Measurements from ENCODE around the gene F8.

F8 gene

GRCh38 chrX:155022585-155022984, at the start of gene F8:
TSS of gene F8 (minus strand) at chrX:155022723. CDS start at chrX:155022552, 171 bp downstream.
- FAIRE-seq: no peak

GRCh38 chrX:155071694-155072280, 49.3 kb upstream of the F8 start:
- no peak for FAIRE-seq

- no peak for FAIRE-seq
Measured at GRCh38 chrX:155070975-155071693, 48.6 kb upstream of the F8 start, which contains the start of the genes BRCC3, CMC4 and MTCP1. TSS of gene BRCC3 (plus strand) at chrX:155071508. CDS start at chrX:155071528, 20 bp downstream. TSS of gene CMC4 (minus strand) at chrX:155071136. CDS start at chrX:155064023, 7,113 bp downstream. TSS of gene MTCP1 (minus strand) at chrX:155071136. CDS start at chrX:155066010, 5,126 bp downstream.

- FAIRE-seq: no peak
Measured at GRCh38 chrX:155070663-155070974, 48.1 kb upstream of the F8 start.

- no peak for FAIRE-seq
Measured at GRCh38 chrX:155070038-155070437, 47.5 kb upstream of the F8 start.

GRCh38 chrX:155069414-155069813, 46.9 kb upstream of the F8 start:
- no peak for FAIRE-seq

GRCh38 chrX:155068165-155068564, 45.6 kb upstream of the F8 start:
- FAIRE-seq: no peak

- FAIRE-seq: no peak
Measured at GRCh38 chrX:155065035-155065734, 42.7 kb upstream of the F8 start.

- no peak for FAIRE-seq
Measured at GRCh38 chrX:155061760-155062159, 39.2 kb upstream of the F8 start.

GRCh38 chrX:155056877-155057792, 34.6 kb upstream of the F8 start:
- peak; percentile 68 for FAIRE-seq

GRCh38 chrX:155056471-155056870, 33.9 kb upstream of the F8 start:
- no peak for FAIRE-seq

- FAIRE-seq: no peak
Measured at GRCh38 chrX:155055494-155055893, 33.0 kb upstream of the F8 start.

GRCh38 chrX:155054255-155054654, 31.7 kb upstream of the F8 start:
- FAIRE-seq: no peak

- no peak for FAIRE-seq
Measured at GRCh38 chrX:155053656-155054055, 31.1 kb upstream of the F8 start.

GRCh38 chrX:155052738-155053498, 30.4 kb upstream of the F8 start:
- FAIRE-seq: no peak

GRCh38 chrX:155048977-155049619, 26.6 kb upstream of the F8 start:
- FAIRE-seq: no peak

GRCh38 chrX:155046811-155047528, 24.4 kb upstream of the F8 start:
- FAIRE-seq: no peak

- FAIRE-seq: no peak
Measured at GRCh38 chrX:155046129-155046810, 23.7 kb upstream of the F8 start.

GRCh38 chrX:155035688-155036087, 13.2 kb upstream of the F8 start:
- FAIRE-seq: no peak

- no peak for FAIRE-seq
Measured at GRCh38 chrX:155031657-155032056, 9.1 kb upstream of the F8 start.
